NCI-H748 treated with DMSO at 0.1 percent for 48 hours (cell line): ENCODE measurements around the gene CD93.

Source experiments
- DNase-seq: peaks from one replicate; lab custom pipeline; 2025; lab: John Stamatoyannopoulos, UW

The CD93 gene

DNA sequence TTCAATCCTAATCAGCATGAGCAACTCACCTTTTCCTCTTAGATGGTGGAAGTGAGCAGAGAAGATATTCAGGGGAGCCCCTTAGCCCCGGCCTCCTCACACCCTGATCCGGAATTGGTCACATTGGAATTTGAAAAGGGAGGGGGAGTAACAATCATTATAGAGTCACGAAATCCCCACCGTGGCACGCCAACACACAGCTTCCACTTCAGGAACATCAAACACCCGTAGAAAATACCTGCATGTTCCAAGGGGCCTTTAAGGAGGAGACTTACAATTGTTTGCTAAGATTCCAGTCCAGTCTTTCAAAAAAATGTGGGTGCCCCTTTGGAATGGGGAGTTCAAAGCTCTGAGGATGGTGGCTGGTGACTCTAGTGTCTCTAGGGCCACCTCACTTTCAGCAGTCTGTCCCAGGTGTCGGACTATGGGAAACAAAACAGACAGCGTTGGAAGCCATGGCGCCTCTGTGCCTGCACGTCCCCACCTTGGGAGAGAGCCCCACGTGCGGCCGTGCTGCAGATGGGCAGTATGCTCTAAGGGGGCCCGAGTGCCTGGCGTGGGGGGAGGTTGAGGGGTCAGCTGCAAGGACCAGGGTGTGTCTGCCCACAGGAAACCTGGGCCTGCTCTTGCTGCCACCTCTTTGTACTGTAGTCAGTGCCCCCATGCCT, 2.4 kb downstream of the CD93 start:
- DNase-seq: no peak

DNA sequence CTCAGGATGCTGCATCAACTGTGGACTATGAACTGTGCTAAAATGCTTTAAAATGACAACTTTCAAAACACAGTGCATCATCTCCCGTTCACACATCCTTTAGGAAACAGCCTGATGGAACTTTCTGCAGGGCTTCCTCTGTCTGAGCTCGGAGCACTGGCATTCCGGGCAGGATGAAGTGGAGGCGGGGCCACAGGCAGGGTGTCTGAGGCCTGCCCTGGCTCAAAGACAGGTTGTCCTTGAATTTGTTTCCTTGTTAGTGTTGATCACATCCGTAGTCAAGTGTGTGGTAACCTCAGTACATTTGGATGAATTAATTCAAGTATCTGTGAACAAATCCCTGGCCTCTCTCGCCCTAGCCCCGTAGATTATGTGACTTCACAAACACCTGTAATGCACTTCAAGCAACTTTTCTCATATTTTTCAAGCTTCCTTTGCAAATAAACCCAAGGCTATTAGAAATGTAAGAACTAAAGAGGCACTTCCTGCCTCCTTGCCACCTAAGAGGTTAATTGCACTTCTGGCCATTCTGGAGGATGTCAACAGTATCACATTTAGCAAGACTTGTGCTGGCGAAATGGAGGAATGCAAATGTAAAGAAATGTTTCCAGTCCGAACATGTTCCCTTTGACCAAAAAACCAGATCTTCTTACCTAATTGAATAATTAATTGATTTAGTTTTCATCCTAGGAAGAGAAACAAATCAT, 3.1 kb downstream of the CD93 start:
- no peak for DNase-seq

DNA sequence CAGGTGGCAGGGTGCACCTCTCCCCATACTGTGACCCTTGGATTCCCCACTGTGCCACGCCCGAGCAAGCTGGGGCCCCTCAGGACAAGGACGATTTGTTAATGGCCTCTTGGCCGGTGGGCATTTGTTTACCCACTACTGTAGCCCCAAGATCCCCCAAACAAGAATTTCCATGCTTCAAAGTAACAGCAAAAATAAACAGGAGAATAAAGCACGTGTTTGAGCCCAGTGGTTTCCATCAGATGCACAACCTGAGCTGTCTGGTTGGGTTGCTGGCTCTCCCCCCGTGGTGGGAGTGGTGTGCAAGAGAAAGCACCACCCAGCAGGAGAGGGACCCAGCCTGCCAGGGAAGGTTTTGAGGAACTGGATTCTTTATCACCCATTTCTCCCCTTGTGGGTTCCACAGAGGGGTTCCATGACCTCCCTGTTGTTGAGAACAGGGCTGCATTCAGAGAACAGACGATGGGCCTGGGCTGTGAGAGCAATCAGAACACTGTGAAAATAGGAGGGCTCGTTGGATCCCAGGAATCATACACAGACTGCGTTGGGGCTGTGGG, 4.8 kb downstream of the CD93 start:
- no peak for DNase-seq

- no peak for DNase-seq
Measured at GRCh38 chr20:23080521-23080920, 5.6 kb downstream of the CD93 start.

DNA sequence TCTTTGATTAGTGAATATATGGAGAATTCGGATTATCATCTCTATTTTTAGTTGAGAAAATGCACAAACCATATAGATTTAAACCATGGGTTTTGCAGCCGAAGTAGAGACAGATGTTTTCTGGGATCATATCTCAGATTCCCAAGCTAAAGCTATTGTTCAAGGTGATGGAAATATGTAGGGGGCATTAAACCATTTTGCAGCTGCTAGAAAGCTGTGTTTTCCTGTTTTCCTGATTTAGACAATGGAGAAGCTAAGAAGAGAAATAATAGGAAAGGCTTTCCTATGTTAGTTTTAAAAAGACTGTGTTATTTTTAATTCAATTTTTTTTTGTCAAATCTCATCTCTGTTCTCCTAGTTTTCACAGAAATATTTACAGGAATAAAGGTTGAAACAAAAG, 6.2 kb downstream of the CD93 start:
- DNase-seq: no peak

DNA sequence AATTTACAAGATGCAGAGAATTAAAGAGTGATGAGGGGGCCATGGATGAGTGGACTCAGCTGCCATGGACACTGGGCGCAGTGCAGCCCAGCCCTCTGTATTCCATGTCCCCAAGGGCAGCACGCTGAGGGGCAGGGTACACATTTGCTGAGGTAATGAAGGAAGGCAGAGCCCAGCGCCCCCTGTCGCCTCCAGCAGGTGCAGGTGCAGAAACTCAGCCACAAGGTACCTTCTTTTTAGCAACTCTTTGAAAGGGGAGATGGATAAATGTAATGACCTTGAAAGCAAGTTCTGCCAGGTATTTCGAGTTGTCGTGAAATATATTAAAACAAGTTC, 7.1 kb downstream of the CD93 start:
- DNase-seq: peak; percentile 93

- DNase-seq: no peak
Measured at GRCh38 chr20:23078351-23079015, 7.6 kb downstream of the CD93 start.

DNA sequence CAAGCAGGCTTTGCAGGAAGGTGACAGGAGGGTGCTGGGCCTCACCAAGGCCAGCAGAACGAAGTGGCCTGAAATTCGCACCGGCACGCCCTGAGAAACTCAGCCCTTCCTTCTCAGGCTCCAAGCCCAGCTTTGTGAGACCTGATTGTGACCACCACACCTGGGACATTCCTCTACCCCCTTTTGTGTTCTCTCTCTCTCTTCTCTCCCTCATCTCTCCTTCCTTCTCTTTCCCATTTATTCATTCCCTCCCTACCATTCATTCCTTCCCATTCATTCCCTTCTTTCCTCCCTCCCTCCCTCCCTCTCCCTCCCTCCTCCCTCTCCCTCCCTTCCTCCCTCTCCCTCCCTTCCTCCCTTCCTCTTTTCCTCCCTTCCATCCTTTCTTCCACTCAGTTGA, 8.8 kb downstream of the CD93 start:
- no peak for DNase-seq

DNA sequence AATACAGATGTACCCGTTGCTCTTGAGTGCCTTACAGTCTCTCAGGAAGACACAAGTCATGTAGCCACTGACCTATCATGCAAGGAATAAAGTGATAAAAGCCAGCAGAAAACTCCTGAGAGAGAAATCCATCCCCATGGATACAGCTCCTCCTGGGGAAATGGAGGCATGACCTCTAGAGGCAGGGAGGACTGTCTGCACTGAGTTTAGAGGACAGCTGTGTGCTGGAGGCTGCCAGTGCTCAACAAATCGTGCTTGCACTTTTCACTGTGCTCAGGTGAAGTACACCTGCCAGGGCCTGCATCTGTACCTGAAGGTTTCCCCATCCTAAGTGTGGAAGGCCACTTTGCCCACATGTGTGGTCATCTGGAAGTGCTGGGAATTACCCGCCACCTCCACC, 12.1 kb downstream of the CD93 start:
- no peak for DNase-seq

DNA sequence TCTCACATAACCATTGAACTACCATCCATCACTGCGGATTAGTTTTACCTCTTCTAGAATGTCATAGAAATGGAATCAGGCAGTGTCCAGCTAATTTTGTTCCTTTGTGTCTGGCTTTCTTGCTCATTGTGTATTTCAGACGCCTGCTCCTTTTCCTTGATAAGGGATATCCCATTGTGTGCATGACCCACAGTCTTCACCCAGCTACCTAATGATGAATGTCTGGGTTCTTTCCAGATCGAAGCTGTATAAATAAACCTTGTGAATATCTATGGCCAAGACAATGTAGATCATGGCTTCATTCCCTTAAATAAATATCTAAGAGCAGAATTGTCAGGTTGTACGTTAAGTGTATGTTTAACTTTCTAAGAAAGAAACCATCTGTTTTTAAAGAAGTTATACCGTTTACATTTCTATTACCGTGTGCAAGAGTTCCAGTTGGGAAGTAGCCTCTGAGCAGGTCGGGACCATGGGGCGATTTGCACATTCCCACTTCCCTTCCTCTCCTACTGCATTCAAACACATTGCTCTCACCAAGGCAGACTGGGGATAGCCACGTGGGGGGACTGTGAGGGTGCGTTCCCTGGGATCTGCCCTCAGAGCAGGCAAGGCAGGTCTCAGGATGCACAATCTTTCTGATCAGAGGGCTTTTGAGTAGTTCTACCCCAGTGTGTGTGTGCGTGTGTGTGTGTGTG, 13.1 kb downstream of the CD93 start:
- DNase-seq: no peak

DNA sequence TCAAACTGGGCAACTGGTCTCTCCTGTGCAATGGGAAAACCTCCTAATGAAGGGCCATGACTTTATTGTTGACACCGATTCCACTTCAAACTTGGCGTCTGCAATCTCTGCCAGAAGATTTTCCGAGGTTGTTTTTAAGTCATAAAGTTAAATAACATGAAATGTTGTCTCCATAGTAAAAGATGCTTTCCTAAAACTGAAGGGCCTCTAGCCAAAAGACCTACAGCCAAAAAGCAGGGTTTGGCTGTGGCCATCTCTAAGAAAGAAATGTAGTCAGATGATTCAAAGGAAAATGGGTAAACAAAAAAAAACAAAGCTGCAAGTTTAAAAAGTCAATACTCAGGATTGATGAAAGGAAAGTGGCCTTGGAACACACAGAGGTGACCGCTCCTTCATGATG, 14.1 kb downstream of the CD93 start:
- no peak for DNase-seq

DNA sequence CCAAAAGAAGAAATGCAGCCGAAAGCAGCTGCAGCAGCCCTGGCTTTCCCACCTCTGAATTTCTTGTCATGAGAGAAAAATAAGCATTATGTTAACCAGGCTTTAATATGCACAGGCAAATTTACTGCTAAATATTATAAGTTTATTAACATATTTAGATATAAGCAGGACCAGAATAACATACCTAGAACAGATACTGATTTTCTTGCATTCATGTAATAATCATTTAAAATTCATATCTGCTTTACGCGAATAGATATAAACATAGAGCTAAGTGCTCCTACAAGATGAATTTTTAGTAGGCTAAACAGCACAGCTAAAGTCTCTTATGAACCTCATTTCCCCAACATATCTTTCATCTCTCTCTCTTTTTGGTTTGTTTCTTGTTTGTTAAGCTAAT, 14.7 kb downstream of the CD93 start:
- DNase-seq: no peak

- DNase-seq: no peak
Measured at GRCh38 chr20:23069108-23069507, 17.0 kb downstream of the CD93 start.

GRCh38 chr20:23068283-23068682, 17.8 kb downstream of the CD93 start:
- no peak for DNase-seq

- no peak for DNase-seq
Measured at GRCh38 chr20:23066772-23067171, 19.4 kb downstream of the CD93 start.

GRCh38 chr20:23065266-23066201, 20.6 kb downstream of the CD93 start:
- no peak for DNase-seq

DNA sequence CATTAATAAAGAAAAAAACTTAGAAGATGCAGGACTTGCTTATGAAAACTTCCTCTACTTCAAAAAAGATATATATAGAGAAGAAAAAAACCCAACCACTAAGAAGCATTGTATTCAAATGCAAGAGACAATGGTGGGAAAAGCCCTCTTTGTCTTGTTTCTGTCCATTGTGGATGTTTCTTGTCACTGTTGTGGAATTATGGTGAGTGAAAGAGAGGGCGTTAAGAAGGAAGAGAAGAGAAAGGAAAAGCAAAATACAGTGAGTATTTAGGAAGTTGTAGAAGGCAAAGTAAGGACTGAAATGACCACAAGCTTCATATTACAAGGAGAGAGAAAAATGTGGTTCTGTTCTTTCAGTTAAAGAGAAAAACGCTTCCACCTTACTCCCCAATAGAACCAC, 22.5 kb downstream of the CD93 start:
- no peak for DNase-seq

DNA sequence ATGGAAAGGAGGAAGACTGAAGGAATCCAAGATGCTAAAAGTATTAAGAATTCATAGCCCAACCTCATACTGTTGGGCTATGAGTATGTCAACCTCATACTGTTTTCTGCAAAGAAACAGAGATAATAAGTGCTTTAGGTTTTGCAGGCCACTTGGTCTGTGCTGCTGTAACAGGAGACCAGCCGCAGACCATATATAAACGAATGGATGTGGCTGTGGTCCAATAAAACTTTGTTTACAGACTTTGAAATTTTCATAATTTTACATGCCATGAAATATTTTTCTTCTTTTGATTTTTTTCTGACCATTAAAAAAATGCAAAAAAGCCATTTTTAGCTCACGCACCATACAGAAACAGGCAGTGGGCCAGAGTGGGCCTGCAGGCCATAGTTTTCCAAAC, 23.0 kb downstream of the CD93 start:
- no peak for DNase-seq

DNA sequence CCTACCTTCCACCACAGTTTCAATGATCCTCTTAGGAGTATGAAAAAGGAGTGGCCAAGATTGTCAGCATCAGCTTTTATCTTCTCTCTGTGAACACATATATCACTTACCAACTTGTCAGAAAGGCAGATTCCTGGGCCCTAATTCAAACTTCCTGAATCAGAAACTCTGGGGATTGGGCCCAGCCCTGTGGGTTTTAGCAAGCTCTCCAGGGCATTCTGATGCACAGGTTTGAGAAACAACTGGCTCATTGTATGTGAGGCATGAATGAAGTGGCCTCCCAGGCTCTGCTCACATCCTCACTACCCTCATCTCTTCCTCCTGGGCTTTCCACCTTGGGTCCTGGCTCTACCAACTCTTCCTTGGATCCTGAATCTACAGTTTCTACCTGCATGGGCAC, 23.5 kb downstream of the CD93 start:
- no peak for DNase-seq

GRCh38 chr20:23061734-23062561, 24.2 kb downstream of the CD93 start:
- peak; percentile 39 for DNase-seq

DNA sequence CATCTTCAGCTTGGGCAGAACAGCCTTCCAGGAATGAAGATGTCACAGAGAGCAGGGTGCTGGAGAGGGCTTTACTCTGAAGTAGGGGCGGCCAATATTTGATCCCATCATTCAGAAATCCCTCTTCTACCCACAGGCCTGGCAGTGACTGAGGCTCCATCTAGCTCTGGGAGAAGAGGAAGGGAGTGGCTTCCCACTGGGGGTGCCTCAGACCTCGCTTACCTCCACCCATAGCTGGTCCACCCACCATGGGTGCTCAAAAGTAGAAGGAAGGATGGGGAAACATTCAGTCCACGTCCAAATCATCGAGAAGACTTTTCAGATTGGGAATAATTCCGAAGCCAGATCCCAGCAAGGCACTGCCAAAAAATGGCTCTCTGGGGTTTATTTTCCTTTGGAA, 24.9 kb downstream of the CD93 start:
- no peak for DNase-seq
